IMR-90 (cell line): Measurements from ENCODE around the gene KLHL2. TPM values are rescaled to one million over a fixed set of nuclear protein-coding genes. Genes with fewer than 3 reads are reported as not detected.

Source experiments
- ATAC-seq: fragments of 200-7000 bp; cut with Tn5 transposase; 2 replicates; pipeline ENCODE4 v1.9.1; 2020; ENCODE audit warnings: low read depth, mild to moderate bottlenecking, moderate library complexity
- BruUV-seq: library from RNA; stranded (reverse); fragments of 400-500 nt; replicated peaks from 2 replicates; lab custom pipeline; 2021; lab: Mats Ljungman, UMichigan
- CTCF ChIA-PET: fragments of 300-600 bp; formaldehyde crosslinking; extraction: SDS; loops from one replicate; lab custom pipeline; 2021; ENCODE audit warnings: antibody characterized with exemption; lab: Yijun Ruan, JAX
- POLR2A ChIA-PET: fragments of 300-600 bp; sonication (Branson Sonifier 250); formaldehyde crosslinking; loops from one replicate; lab custom pipeline; 2022; ENCODE audit warnings: antibody characterized with exemption; ENCODE audit not compliant: unreplicated experiment; lab: Charles Lee
- DNase-seq: peaks from one replicate; pipeline ENCODE4 v3.0.0; 2013
- H2AFZ ChIP-seq: replicated peaks from 2 replicates; pipeline ENCODE3; 2013; ENCODE audit warnings: low read length, mild to moderate bottlenecking; ENCODE audit not compliant: poor library complexity
- H2AK5ac ChIP-seq: 2 replicates; pipeline ENCODE4 v1.6.1; 2013; ENCODE audit warnings: low read depth, low read length, inconsistent platforms
- H2AK9ac ChIP-seq: replicated peaks from 2 replicates; pipeline ENCODE3; 2013; ENCODE audit warnings: mild to moderate bottlenecking, low read depth, low read length, moderate library complexity; ENCODE audit not compliant: poor library complexity
- H2BK120ac ChIP-seq: 2 replicates; pipeline ENCODE4 v1.6.1; 2013; ENCODE audit warnings: low read depth, low read length, inconsistent platforms
- H2BK15ac ChIP-seq: 3 replicates; pipeline ENCODE4 v1.6.1; 2013; ENCODE audit warnings: low read depth, low read length, inconsistent platforms
- H2BK20ac ChIP-seq: 2 replicates; pipeline ENCODE4 v1.6.1; 2013; ENCODE audit warnings: low read depth, mild to moderate bottlenecking, inconsistent platforms, low read length, moderate library complexity
- H2BK5ac ChIP-seq: 2 replicates; pipeline ENCODE4 v1.6.1; 2013; ENCODE audit warnings: mild to moderate bottlenecking, low read depth, low read length, inconsistent platforms; ENCODE audit not compliant: poor library complexity, severe bottlenecking
- H3K14ac ChIP-seq: replicated peaks from 2 replicates; pipeline ENCODE4 v1.6.1; 2013; ENCODE audit warnings: low read depth, low read length, inconsistent platforms
- H3K18ac ChIP-seq: 2 replicates; pipeline ENCODE4 v1.6.1; 2013; ENCODE audit warnings: low read depth, low read length, control low read depth
- H3K23ac ChIP-seq: 2 replicates; pipeline ENCODE4 v1.6.1; 2013; ENCODE audit warnings: low read depth, low read length, inconsistent platforms
- H3K27ac ChIP-seq: 2 replicates; pipeline ENCODE4 v1.5.1; 2013; ENCODE audit warnings: mild to moderate bottlenecking, control low read depth, low read length; ENCODE audit not compliant: insufficient read depth
- H3K27me3 ChIP-seq: 2 replicates; pipeline ENCODE4 v1.6.1; 2013; ENCODE audit warnings: low read length; ENCODE audit not compliant: control insufficient read depth, insufficient read depth
- H3K36me3 ChIP-seq: 2 replicates; pipeline ENCODE4 v1.6.1; 2013; ENCODE audit warnings: low read length, mixed read lengths; ENCODE audit not compliant: control insufficient read depth, insufficient read depth
- H3K4ac ChIP-seq: 2 replicates; pipeline ENCODE4 v1.6.1; 2013; ENCODE audit warnings: low read depth, low read length, inconsistent platforms
- H3K4me1 ChIP-seq: 2 replicates; pipeline ENCODE4 v1.6.1; 2013; ENCODE audit warnings: low read length, mixed read lengths; ENCODE audit not compliant: control insufficient read depth, insufficient read depth
- H3K4me2 ChIP-seq: 2 replicates; pipeline ENCODE4 v1.6.1; 2013; ENCODE audit warnings: low read depth, mild to moderate bottlenecking, control low read depth, low read length, moderate library complexity
- H3K4me3 ChIP-seq: 2 replicates; pipeline ENCODE4 v1.5.1; 2013; ENCODE audit warnings: low read depth, mild to moderate bottlenecking, control low read depth, low read length, moderate library complexity; ENCODE audit not compliant: insufficient read depth
- H3K56ac ChIP-seq: 2 replicates; pipeline ENCODE4 v1.6.1; 2013; ENCODE audit warnings: low read length, inconsistent platforms; ENCODE audit not compliant: insufficient read depth; ENCODE audit errors: extremely low read depth
- H3K79me1 ChIP-seq, 2 experiments: 2 replicates each; pipeline ENCODE4 v1.6.1; 2013; ENCODE audit warnings: low read length in 2 of 2, inconsistent platforms in 1 of 2, low read depth in 1 of 2
- H3K9ac ChIP-seq: 2 replicates; pipeline ENCODE4 v1.6.1; 2013; ENCODE audit warnings: low read depth, low read length, control low read depth
- H3K9me1 ChIP-seq: 2 replicates; pipeline ENCODE4 v1.6.1; 2013; ENCODE audit warnings: low read length, inconsistent platforms; ENCODE audit not compliant: insufficient read depth
- H3K9me3 ChIP-seq: 2 replicates; pipeline ENCODE4 v1.6.1; 2013; ENCODE audit warnings: low read length; ENCODE audit not compliant: control insufficient read depth, insufficient read depth
- H4K20me1 ChIP-seq: 2 replicates; pipeline ENCODE4 v1.6.1; 2013; ENCODE audit warnings: low read length, inconsistent platforms; ENCODE audit not compliant: insufficient read depth
- H4K5ac ChIP-seq: 2 replicates; pipeline ENCODE4 v1.6.1; 2013; ENCODE audit warnings: mild to moderate bottlenecking, low read depth, low read length, control low read depth
- H4K8ac ChIP-seq, 2 experiments: 2 replicates each; pipeline ENCODE4 v1.6.1; 2013; ENCODE audit warnings: low read depth in 2 of 2, low read length in 2 of 2, control low read depth in 1 of 2, inconsistent platforms in 1 of 2
- H4K91ac ChIP-seq: 2 replicates; pipeline ENCODE4 v1.6.1; 2013; ENCODE audit warnings: low read depth, low read length, inconsistent platforms; ENCODE audit not compliant: insufficient read depth
- BHLHE40 ChIP-seq: fragments of 150-350 bp; IDR thresholded peaks from 2 replicates; pipeline ENCODE4 v1.6.1; 2016; ENCODE audit warnings: mild to moderate bottlenecking, low read depth, low read length
- CEBPB ChIP-seq: IDR thresholded peaks from 2 replicates; pipeline ENCODE4 v1.6.1; 2012; ENCODE audit warnings: low read depth, low read length, improper control_type of control experiment
- CHD1 ChIP-seq: IDR thresholded peaks from 2 replicates; pipeline ENCODE4 v1.6.1; 2012; ENCODE audit warnings: low read depth, low read length, improper control_type of control experiment
- CTCF ChIP-seq: conservative IDR thresholded peaks from 2 replicates; pipeline ENCODE4 v1.5.1; 2012; ENCODE audit warnings: mild to moderate bottlenecking, low read depth, low read length, improper control_type of control experiment
- ELK1 ChIP-seq: fragments of 150-350 bp; IDR thresholded peaks from 2 replicates; pipeline ENCODE4 v1.6.1; 2016; ENCODE audit warnings: low read depth, mild to moderate bottlenecking, low read length, moderate library complexity, borderline replicate concordance
- MAFK ChIP-seq: IDR thresholded peaks from 2 replicates; pipeline ENCODE4 v1.6.1; 2012; ENCODE audit warnings: low read depth, low read length, improper control_type of control experiment
- MAZ ChIP-seq: IDR thresholded peaks from 2 replicates; pipeline ENCODE4 v1.6.1; 2012; ENCODE audit warnings: low read depth, mild to moderate bottlenecking, low read length, improper control_type of control experiment, moderate library complexity, borderline replicate concordance
- NFE2L2 ChIP-seq: fragments of 150-350 bp; IDR thresholded peaks from 2 replicates; pipeline ENCODE4 v1.6.1; 2016; ENCODE audit warnings: low read depth, mild to moderate bottlenecking, low read length
- RAD21 ChIP-seq: IDR thresholded peaks from 2 replicates; pipeline ENCODE4 v1.6.1; 2012; ENCODE audit warnings: low read length, improper control_type of control experiment
- RCOR1 ChIP-seq: IDR thresholded peaks from 2 replicates; pipeline ENCODE4 v1.6.1; 2012; ENCODE audit warnings: mild to moderate bottlenecking, low read length, improper control_type of control experiment; ENCODE audit not compliant: insufficient replicate concordance
- WGBS, 2 experiments: methylation state at CpG; one replicate each; pipeline versions ENCODE4 v1.1.5 to v1.1.7; 2013; ENCODE audit warnings: missing lambda C conversion rate in 2 of 2; ENCODE audit not compliant: insufficient read length in 1 of 2; ENCODE audit errors: extremely low coverage in 2 of 2; 5-methylcytosine and 5-hydroxymethylcytosine counted together
- dilution Hi-C: fragments of 300-500 bp; cut with HindIII; formaldehyde crosslinking; loops from one replicate; pipeline ENCODE4 v1.14.3; 2018; ENCODE audit warnings: low sequenced_read_pairs; ENCODE audit not compliant: unreplicated experiment
- in situ Hi-C: fragments of 300-500 bp; cut with MboI; formaldehyde crosslinking; loops from 3 replicates; pipeline ENCODE4 v1.14.3; 2019; ENCODE audit warnings: low sequenced_read_pairs, inconsistent platforms, mixed read lengths
- intact Hi-C: fragments of 100-400 bp; cut with micrococcal nuclease; formaldehyde crosslinking; loops from 2 replicates; pipeline ENCODE4 v1.10.0; 2022
- polyA plus RNA-seq, 3 experiments: library from polyadenylated mRNA; depleted of rRNA; stranded (reverse); fragments of >200 nt; gene quantifications; 2 replicates each; pipeline ENCODE4 v1.2.3, GENCODE V29; 2012; ENCODE audit warnings: low replicate concordance in 1 of 3
- total RNA-seq: library from RNA; depleted of rRNA; stranded (reverse); fragments of >200 nt; gene quantifications from 2 replicates; pipeline ENCODE4 v1.2.3, GENCODE V29; 2012

The KLHL2 gene
- total and polyA plus RNA-seq, 2 of the 4 experiments (the other 2 are of a cell fraction) = 11.0 to 12.4 TPM

- ATAC-seq = no peak
- in situ Hi-C loops = no loop called here
- Histone ChIP-seq H2BK20ac (no peak overlapping the region), H2BK120ac (no peak overlapping the region), H2AK5ac (no peak overlapping the region), H2AFZ (no peak overlapping the region), H2AK9ac (no peak overlapping the region), H3K4me2 (no peak overlapping the region), H3K4me3 (no peak overlapping the region), H4K5ac (no peak overlapping the region), H3K79me1 (no peaks in the 10 kb centered on the region; a peak in 1 of 4 replicates), H4K91ac (no peak overlapping the region), H2BK5ac (no peak overlapping the region), H3K9ac (no peak overlapping the region), H3K56ac (no peak overlapping the region), H3K18ac (no peak overlapping the region), H3K27me3 (no peaks in the 10 kb centered on the region), H3K23ac (no peak overlapping the region), H3K14ac (no peak overlapping the region), H3K9me1 (no peaks in the 10 kb centered on the region), H3K9me3 (no peaks in the 10 kb centered on the region), H3K36me3 (no peaks in the 10 kb centered on the region), H4K8ac (no peak overlapping the region), H4K20me1 (no peaks in the 10 kb centered on the region), H2BK15ac (no peak overlapping the region), H3K4me1 (no peaks in the 10 kb centered on the region), H3K27ac (no peak overlapping the region), H3K4ac (no peak overlapping the region)
- TF ChIP-seq NFE2L2 (no peak), MAZ (no peak), RCOR1 (no peak), MAFK (no peak), RAD21 (no peak), CEBPB (no peak), CTCF (no peak), BHLHE40 (no peak), ELK1 (no peak), CHD1 (no peak)
- BruUV-seq = no TSS peak
- POLR2A ChIA-PET = no interaction called here
- CTCF ChIA-PET = no interaction called here
- dilution Hi-C loops = no loop called here
- DNase-seq = no peak
- 88% methylated on average over 1 of the region's 3 CpGs; no CpG with 5 or more reads in 1 of the 2 experiments for WGBS, 2 experiments
- intact Hi-C loops = no loop called here
Measured at GRCh38 chr4:165248102-165248501, 40.7 kb downstream of the KLHL2 start.
